Measurements from ENCODE around the gene RPL36.

The RPL36 gene

DNA sequence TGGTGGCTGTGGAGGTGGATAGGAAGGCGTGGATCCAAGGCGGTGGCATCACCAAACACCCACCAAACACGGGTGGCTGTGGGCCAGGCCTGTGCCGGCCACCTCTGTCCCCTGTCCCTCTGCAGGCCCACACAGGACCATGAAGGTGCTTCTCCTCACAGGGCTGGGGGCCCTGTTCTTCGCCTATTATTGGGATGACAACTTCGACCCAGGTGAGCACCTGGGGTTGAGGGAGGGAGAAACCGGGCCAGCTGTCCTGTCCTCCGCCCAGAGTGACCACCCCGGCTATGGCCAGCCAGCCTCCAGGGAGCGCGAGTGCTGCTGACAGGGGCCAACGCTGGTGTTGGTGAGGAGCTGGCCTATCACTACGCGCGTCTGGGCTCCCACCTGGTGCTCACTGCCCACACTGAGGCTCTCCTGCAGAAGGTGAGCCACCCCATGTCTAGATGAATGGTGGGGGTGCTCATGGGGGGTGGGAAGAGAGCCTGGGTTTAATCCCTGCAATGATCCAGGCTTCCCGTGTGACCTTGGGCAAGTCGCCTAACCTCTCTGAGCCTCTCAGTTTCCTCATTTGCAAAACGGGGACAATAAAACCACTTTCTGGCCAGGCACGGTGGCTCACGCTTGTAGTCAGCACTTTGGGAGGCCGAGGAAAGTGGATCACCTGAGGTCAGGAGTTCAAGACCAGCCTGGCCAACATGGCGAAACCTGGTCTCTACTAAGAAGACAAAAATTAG is 5.2 kb upstream of the RPL36 start:
- no peak for TF ChIP-seq EZH2 (IDR thresholded peaks at IDR 0.05; ENCODE audit: borderline replicate concordance, low read depth, low read length, severe bottlenecking)
- TF ChIP-seq, protein P1, sequence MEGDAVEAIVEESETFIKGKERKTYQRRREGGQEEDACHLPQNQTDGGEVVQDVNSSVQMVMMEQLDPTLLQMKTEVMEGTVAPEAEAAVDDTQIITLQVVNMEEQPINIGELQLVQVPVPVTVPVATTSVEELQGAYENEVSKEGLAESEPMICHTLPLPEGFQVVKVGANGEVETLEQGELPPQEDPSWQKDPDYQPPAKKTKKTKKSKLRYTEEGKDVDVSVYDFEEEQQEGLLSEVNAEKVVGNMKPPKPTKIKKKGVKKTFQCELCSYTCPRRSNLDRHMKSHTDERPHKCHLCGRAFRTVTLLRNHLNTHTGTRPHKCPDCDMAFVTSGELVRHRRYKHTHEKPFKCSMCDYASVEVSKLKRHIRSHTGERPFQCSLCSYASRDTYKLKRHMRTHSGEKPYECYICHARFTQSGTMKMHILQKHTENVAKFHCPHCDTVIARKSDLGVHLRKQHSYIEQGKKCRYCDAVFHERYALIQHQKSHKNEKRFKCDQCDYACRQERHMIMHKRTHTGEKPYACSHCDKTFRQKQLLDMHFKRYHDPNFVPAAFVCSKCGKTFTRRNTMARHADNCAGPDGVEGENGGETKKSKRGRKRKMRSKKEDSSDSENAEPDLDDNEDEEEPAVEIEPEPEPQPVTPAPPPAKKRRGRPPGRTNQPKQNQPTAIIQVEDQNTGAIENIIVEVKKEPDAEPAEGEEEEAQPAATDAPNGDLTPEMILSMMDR (IDR thresholded peaks at IDR 0.05; ENCODE audit: borderline replicate concordance, extremely low read depth, low read length, poor library complexity, severe bottlenecking), result no peak
- Histone ChIP-seq H3K27ac (ENCODE audit: low read length) (no peak overlapping the region), H4K20me1 (ENCODE audit: insufficient read depth, low read length) (0 out of 2 replicates have a peak, but pooled peaks cover 3% of the 10 kb centered on the region), H3K9ac (ENCODE audit: low read depth, low read length) (no peak overlapping the region), H3K36me3 (ENCODE audit: insufficient read depth, low read length) (no peaks in the 10 kb centered on the region; the same call in 1 of the 2 replicates), H3K9me3 (ENCODE audit: insufficient read depth, low read length, severe bottlenecking) (no peaks in the 10 kb centered on the region), H3K4me1 (ENCODE audit: insufficient read depth, low read length) (peaks cover 35% of the 10 kb centered on the region), H3K4me3 (ENCODE audit: low read depth in 1 of 2, low read length in 2 of 2) (no peak overlapping the region), H3K79me2 (ENCODE audit: insufficient read depth, low read length) (peaks cover 4% of the 10 kb centered on the region), H3K27me3 (ENCODE audit: insufficient read depth, low read length, poor library complexity) (no peaks in the 10 kb centered on the region), H2AFZ (ENCODE audit: low read depth, low read length) (no peak overlapping the region), H3K4me2 (ENCODE audit: insufficient read depth, low read length) (no peak overlapping the region)
- DNase-seq (no peak), ATAC-seq (ENCODE audit: insufficient read depth, low read depth) (no peak)

DNA sequence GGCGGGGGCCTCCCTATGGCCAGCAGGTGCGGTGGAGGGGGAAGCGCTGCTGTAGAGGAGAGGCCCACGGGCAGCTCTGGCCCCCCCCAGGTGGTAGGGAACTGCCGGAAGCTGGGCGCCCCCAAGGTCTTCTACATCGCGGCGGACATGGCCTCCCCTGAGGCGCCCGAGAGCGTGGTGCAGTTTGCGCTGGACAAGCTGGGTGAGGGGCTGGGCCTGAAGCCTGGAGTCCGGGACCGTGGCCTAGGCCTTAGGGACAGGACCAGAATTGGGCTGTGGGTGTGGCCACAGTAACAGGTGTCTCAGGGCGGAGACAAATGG is 3.8 kb upstream of the RPL36 start:
- Histone ChIP-seq H3K27me3 (ENCODE audit: insufficient read depth, low read length, poor library complexity) (no peaks in the 10 kb centered on the region), H4K20me1 (ENCODE audit: insufficient read depth, low read length) (peaks cover 14% of the 10 kb centered on the region), H3K9ac (ENCODE audit: low read depth, low read length) (peak overlapping the region; percentile 61), H3K4me3 (ENCODE audit: low read depth in 1 of 2, low read length in 2 of 2) (peak overlapping the region in 1 of 2 experiments; percentile 66; a peak in 2 of 4 replicates), H3K4me1 (ENCODE audit: insufficient read depth, low read length) (peaks cover 31% of the 10 kb centered on the region), H3K27ac (ENCODE audit: low read length) (peak overlapping the region; percentile 69), H3K79me2 (ENCODE audit: insufficient read depth, low read length) (peaks cover 12% of the 10 kb centered on the region), H2AFZ (ENCODE audit: low read depth, low read length) (peak overlapping the region; percentile 81), H3K9me3 (ENCODE audit: insufficient read depth, low read length, severe bottlenecking) (no peaks in the 10 kb centered on the region), H3K4me2 (ENCODE audit: insufficient read depth, low read length) (peak overlapping the region; percentile 78), H3K36me3 (ENCODE audit: insufficient read depth, low read length) (peaks cover 10% of the 10 kb centered on the region)
- no peak for DNase-seq
- ATAC-seq (ENCODE audit: insufficient read depth, low read depth), result no peak
- TF ChIP-seq, protein P1 (IDR thresholded peaks at IDR 0.05; ENCODE audit: borderline replicate concordance, extremely low read depth, low read length, poor library complexity, severe bottlenecking), result no peak
- TF ChIP-seq EZH2 (IDR thresholded peaks at IDR 0.05; ENCODE audit: borderline replicate concordance, low read depth, low read length, severe bottlenecking), result no peak

DNA sequence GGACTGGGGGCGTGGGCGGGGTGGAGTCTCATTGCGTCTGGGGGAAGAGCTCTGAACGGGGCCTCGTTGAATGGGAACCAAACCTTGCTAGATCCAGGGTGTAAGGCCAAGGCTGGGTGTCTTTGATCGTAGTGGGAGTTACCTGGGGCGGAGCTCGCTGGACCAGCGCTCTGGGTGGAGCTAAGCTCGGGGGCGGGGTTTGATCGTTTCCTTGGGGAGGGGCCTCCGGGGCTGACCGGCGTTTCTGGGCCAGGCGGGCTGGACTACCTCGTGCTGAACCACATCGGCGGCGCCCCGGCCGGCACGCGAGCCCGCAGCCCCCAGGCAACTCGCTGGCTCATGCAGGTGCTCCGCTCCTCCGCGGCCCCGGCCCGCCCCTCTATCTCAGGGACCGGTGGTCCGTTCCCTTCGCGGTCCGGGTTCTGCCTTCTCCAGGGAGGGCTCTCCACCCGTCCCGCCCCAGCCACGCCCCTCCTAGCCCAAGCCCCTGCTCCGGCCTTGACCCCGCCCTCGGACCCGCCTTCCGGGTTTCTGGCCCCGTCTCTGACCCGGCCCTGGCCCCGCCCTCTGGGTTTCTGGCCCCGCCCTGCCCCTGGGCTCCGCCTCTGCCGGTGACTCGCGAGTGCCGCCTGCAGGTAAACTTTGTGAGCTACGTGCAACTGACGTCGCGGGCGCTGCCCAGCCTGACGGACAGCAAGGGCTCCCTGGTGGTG is 3.3 kb upstream of the RPL36 start:
- H3K4me3 ChIP-seq (ENCODE audit: low read depth in 1 of 2, low read length in 2 of 2), result peak overlapping the region; percentile 19 to 66; a peak in 3 of 4 replicates
- H2AFZ ChIP-seq (ENCODE audit: low read depth, low read length), result peak overlapping the region; percentile 91
- H3K4me1 ChIP-seq (ENCODE audit: insufficient read depth, low read length), result peaks cover 31% of the 10 kb centered on the region
- peak; percentile 64 for ATAC-seq (ENCODE audit: insufficient read depth, low read depth)
- H3K27me3 ChIP-seq (ENCODE audit: insufficient read depth, low read length, poor library complexity), result no peaks in the 10 kb centered on the region
- H3K9me3 ChIP-seq (ENCODE audit: insufficient read depth, low read length, severe bottlenecking), result no peaks in the 10 kb centered on the region
- peak overlapping the region; percentile 78 for H3K4me2 ChIP-seq (ENCODE audit: insufficient read depth, low read length)
- peak overlapping the region; percentile 61 for H3K9ac ChIP-seq (ENCODE audit: low read depth, low read length)
- peak overlapping the region; percentile 71 for H3K27ac ChIP-seq (ENCODE audit: low read length)
- peaks cover 17% of the 10 kb centered on the region for H3K79me2 ChIP-seq (ENCODE audit: insufficient read depth, low read length)
- peaks cover 16% of the 10 kb centered on the region for H4K20me1 ChIP-seq (ENCODE audit: insufficient read depth, low read length)
- peak; percentile 97 for DNase-seq
- H3K36me3 ChIP-seq (ENCODE audit: insufficient read depth, low read length), result peaks cover 16% of the 10 kb centered on the region
- TF ChIP-seq EZH2 (IDR thresholded peaks at IDR 0.05; ENCODE audit: borderline replicate concordance, low read depth, low read length, severe bottlenecking), result no peak
- TF ChIP-seq, protein P1 (IDR thresholded peaks at IDR 0.05; ENCODE audit: borderline replicate concordance, extremely low read depth, low read length, poor library complexity, severe bottlenecking), result peak; percentile 85

Measured in DND-41 (cell line).